Fibroblast of pulmonary artery (primary cell): ENCODE data around the gene SETD7.

Experiments
- DNase-seq: peaks from one replicate; pipeline ENCODE4 v3.0.0-alpha.2; 2010; ENCODE audit warnings: low read depth
- H3K4me3 ChIP-seq: replicated peaks from 2 replicates; pipeline ENCODE4 v1.5.1; 2011; ENCODE audit warnings: low read depth, mild to moderate bottlenecking, control low read depth, low read length, moderate library complexity
- TF ChIP-seq, protein P1 (sequence below): IDR thresholded peaks from 2 replicates; pipeline ENCODE4 v1.5.1; 2011; ENCODE audit warnings: mild to moderate bottlenecking, control low read depth, low read length, inconsistent platforms; ENCODE audit errors: missing control alignments

SETD7 gene

DNA sequence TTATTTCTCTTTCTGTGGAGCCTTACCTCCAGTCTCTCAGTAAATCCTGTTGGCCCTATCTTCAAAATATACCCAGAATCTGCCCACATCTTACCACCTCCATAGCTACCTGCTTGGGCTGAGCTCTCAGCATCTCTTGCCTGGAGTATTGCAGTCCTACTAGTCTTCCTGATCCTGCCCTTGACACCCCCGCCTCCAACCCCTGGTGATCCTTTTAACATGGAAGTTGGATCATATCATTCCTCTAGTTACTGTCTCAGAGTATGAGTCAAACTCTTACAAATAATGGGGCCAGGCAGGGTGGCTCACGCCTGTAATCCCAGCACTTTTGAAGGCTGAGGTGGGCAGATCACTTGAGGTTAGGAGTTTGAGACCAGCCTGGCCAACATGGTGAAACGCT, 43.1 kb upstream of the SETD7 start:
- no peak overlapping the region for H3K4me3 ChIP-seq
- TF ChIP-seq, protein P1, sequence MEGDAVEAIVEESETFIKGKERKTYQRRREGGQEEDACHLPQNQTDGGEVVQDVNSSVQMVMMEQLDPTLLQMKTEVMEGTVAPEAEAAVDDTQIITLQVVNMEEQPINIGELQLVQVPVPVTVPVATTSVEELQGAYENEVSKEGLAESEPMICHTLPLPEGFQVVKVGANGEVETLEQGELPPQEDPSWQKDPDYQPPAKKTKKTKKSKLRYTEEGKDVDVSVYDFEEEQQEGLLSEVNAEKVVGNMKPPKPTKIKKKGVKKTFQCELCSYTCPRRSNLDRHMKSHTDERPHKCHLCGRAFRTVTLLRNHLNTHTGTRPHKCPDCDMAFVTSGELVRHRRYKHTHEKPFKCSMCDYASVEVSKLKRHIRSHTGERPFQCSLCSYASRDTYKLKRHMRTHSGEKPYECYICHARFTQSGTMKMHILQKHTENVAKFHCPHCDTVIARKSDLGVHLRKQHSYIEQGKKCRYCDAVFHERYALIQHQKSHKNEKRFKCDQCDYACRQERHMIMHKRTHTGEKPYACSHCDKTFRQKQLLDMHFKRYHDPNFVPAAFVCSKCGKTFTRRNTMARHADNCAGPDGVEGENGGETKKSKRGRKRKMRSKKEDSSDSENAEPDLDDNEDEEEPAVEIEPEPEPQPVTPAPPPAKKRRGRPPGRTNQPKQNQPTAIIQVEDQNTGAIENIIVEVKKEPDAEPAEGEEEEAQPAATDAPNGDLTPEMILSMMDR, result no peak
- DNase-seq, result no peak

DNA sequence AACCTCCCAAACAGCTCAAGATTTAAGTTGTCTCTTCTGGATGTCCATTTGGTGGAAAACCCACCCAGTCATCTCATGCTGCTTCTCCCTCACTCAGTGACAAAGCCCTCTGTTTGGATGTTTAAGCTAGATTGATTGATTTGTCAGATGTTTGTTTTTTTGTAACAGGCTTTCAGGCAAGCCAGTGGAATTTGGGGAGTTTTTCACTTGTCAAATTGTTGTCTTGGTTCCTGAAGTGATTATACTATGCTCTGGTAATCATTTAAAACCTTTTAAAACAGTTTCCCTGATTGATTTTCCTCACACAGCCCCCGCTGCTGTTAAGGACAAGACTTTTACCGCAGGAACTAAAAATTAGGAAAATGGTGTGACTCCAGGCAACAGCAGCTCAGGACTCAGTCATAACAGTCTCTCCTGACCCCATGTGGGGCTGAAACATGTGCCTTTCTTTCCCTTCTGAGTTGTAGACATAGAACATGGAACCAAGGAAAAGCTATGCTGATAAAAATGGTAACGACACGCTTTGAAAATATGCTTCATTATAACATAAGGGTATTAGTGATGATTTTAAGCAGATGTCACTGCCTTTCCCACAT, 40.8 kb upstream of the SETD7 start:
- DNase-seq, result no peak
- TF ChIP-seq, protein P1, result no peak
- no peak overlapping the region for H3K4me3 ChIP-seq

DNA sequence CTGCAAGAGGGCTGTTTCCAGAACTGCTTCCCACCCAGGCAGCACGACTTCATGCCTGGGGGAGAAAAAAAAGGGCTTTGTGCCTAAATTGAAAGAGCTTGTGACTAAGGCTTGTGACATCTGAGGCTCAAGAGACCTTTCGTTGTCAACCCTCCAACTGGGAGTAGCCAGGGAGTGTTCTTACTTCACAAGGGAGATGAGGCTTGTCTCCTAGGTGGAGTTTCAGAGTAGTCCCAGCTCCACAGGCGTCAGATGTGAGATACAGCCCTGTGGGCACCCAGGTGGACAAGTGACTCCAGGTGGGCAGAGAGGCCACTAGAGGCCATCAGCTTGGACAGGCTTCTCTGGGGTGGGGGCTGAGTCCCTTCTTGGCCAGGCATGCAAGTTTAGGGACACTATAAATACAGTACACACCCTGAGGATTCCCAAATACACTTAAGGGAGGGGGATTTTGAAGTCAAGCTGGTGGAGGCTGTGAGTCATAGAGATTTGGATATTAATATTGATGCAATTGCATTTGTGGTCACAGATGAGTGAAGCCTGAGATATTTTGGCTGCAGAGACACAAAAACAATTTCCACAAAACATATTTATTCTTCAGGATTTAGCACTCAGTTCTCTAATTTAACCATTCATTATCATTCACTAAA, 40.1 kb upstream of the SETD7 start:
- peak; percentile 29 for DNase-seq
- no peak overlapping the region for H3K4me3 ChIP-seq
- TF ChIP-seq, protein P1, result no peak

DNA sequence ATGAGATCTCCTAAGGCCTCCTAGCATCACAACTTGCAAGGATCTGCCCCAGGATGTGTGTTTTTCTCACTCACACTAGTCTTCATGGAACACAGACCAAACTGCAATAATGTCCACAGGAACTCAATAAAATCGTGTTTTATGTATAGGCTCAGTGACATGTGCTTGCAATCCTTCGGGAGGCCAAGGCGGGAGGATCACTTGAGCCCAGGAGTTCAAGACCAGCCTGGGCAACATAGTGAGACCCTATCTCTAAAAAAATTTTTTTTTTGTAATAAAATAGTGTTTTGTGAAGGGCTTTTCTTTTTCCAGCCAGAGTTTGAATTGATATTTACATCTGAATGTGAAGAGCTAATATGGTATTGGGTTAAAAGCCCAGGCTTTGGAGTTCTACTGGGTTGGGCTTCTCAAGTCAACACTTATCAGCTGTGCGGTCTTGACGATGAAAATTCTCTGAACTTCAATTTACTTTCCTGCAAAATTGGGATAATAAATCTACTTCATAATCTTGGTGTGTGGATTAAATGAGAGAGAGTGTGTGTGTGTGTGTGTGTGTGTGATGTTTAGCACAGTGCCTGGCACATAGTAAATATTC, 38.7 kb upstream of the SETD7 start:
- DNase-seq, result no peak
- TF ChIP-seq, protein P1, result no peak
- H3K4me3 ChIP-seq, result no peak overlapping the region

DNA sequence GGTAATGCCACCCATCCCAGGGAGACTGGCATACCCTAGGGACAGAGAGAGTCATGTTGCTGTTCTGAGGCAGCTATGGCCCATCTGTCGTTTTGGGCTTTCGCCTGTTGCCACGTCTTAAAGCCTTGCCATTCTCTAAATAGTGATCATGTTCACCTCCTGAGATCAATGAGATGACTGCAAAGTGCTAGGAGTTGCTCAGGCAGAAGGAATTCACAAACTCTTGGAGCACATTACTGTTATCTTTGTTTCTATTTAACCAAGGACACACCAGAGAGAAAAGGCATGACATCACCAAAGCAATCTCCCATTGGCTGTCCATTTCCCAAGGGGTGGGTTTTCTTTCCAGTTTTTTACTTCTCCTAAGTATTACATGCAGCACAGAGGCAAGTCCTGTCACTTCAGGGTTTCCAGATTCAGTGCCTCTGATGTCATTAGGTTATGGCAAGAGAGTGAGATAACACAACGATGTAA, 37.1 kb upstream of the SETD7 start:
- TF ChIP-seq, protein P1, result no peak
- peak; percentile 73 for DNase-seq
- H3K4me3 ChIP-seq, result no peak overlapping the region

DNA sequence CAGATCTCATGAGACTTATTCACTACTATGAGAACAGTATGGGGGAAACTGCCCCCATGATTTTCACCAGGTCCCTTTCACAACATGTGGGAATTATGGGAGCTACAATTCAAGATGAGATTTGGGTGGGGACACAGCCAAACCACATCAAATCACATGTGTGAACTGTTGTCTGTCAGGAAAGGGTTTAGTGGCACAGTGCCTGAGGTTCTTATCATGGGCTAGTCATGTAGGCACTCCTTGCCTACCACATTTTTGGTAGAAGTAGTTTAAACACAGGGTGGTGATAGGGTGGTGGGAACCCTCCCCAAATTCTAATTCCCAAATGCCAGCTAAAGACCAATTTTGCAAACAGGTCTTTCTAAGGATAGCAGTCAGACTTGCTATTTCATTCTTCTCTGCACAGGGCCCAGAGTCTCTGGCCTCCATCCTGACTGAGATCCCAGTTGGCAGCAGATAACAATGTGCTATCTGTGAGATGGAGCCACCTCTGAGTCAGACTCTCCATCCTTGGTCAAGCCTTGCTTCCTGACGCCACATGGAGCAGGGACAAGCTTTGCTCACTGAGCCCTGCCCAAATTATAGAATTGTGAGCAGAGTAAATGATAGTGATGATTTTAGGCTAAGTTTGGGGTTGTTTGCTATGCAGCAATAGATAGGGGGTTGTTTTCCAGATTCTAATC, 33.5 kb upstream of the SETD7 start:
- TF ChIP-seq, protein P1, result no peak
- peak; percentile 16 for DNase-seq
- H3K4me3 ChIP-seq, result no peak overlapping the region
